Heart left ventricle (tissue), 13 donors: ENCODE results near the gene PLXNA3.
A peak's percentile ranks its signal among the peaks of the same experiment; 100 is the strongest.

ENCODE experiments used
- POLR2A ChIP-seq, 2 donors: fragments of 450-650 bp; IDR thresholded peaks; one replicate each; pipeline ENCODE4 v1.6.1; 2017; ENCODE audit warnings: antibody characterized with exemption in 2 of 2, mild to moderate bottlenecking in 2 of 2, moderate library complexity in 2 of 2
- TF ChIP-seq, protein P1 (sequence below), 12 donors: fragments of 200-600 bp; sonication (generic) in 4 of 12; IDR thresholded peaks; one replicate each; pipeline versions ENCODE4 v1.5.0 to v1.8.0; 2018 to 2022; ENCODE audit warnings: antibody characterized with exemption in 12 of 12, mild to moderate bottlenecking in 5 of 12
- donor health status: ischemic (EF 13 %, LVEDD 7.1; RV severe dilation, severe dysfunction).
- donor health status: DM: no; HTN: yes; CAD: no.
- donor health status: DM: no; HTN: no; CAD: no.
- donor health status: ischemic (EF 25% LVEDD 6.9; RV normal size, moderate dysfunction).
- donor health status: ischemic (EF 25% LVEDD 5.7; RV mildly dilated, moderate dysfunction).
- donor health status: ischemic (EF 35%, LVEDD 5.7; RV mildly dilated, moderate dysfunction).
- donor health status: nonischemic (EF 11% LVEDD 7.7; RV severe dilation, severe dysfunction).
- donor health status: DM: yes; HTN: yes; CAD: no.
- donor health status: PGD.
- donor health status: ischemic (EF 29% LVEDD 5.4; RV normal size, mild dysfunction).
- donor health status: nonischemic (EF 23%, LVEDD 6.1; RV moderate dilation, normal function).

DNA sequence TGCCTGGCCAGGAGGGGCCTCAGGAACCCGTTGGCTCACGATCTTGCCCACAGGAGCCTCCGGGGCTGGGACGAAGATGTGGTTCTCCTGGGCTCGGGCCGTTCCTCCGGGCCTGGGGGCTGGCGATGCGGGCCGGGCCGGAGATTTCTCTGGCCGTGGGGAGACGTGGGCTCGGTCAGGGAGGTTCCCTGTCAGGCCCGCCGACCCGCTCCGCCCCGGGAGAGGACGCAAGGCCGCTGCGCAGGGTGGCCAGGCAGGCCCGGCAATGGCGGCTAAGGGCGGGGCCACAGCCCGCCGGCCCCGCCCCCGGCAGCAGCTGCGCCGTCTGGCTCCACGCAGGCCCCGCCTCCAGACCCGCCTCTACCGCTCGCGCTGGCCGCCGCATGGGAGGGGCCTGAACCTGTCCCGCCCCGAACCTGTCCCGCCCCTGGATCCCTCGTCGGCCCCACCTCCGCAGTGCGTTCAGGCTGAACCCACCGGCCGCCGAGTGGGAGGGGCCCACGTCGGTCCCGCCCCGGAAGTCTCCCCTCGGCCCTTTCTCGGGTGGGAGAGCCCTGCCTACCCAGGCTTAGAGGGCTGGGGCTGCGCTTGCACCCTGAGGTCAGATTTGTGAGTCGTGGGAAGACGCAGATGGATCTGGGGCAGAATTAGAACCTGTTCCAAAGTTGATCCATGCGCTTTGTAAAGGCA, 58.0 kb downstream of the PLXNA3 start, which contains the start of gene FAM3A:
- TF ChIP-seq, protein P1, sequence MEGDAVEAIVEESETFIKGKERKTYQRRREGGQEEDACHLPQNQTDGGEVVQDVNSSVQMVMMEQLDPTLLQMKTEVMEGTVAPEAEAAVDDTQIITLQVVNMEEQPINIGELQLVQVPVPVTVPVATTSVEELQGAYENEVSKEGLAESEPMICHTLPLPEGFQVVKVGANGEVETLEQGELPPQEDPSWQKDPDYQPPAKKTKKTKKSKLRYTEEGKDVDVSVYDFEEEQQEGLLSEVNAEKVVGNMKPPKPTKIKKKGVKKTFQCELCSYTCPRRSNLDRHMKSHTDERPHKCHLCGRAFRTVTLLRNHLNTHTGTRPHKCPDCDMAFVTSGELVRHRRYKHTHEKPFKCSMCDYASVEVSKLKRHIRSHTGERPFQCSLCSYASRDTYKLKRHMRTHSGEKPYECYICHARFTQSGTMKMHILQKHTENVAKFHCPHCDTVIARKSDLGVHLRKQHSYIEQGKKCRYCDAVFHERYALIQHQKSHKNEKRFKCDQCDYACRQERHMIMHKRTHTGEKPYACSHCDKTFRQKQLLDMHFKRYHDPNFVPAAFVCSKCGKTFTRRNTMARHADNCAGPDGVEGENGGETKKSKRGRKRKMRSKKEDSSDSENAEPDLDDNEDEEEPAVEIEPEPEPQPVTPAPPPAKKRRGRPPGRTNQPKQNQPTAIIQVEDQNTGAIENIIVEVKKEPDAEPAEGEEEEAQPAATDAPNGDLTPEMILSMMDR (IDR thresholded peaks at IDR 0.05) = no peak
- TF ChIP-seq POLR2A (IDR thresholded peaks at IDR 0.05) = peak; percentile 82 to 94
